Brain microvascular endothelial cell (primary cell): Measurements from ENCODE around the gene VAPA.
"Not testable (repeated sequence)": the region's sequence is repeated elsewhere in the genome, so short reads cannot be mapped to it uniquely, and the experiment has no call there.

Experiments used
- DNase-seq: peaks from one replicate; pipeline ENCODE4 v3.0.0-alpha.2; 2020
- H3K27ac ChIP-seq: fragments of 250-450 bp; sonication (Bioruptor Pico); 2 replicates; pipeline ENCODE4 v1.5.1; 2020; ENCODE audit warnings: mild to moderate bottlenecking, moderate library complexity
- H3K27me3 ChIP-seq: fragments of 250-450 bp; sonication (Bioruptor Pico); replicated peaks from 2 replicates; pipeline ENCODE4 v1.5.1; 2020; ENCODE audit warnings: mild to moderate bottlenecking
- H3K36me3 ChIP-seq: fragments of 250-450 bp; sonication (Bioruptor Pico); replicated peaks from 2 replicates; pipeline ENCODE4 v1.5.1; 2020; ENCODE audit warnings: mild to moderate bottlenecking
- H3K4me3 ChIP-seq: 2 replicates; pipeline ENCODE4 v1.5.1; 2011; ENCODE audit warnings: low read depth, mild to moderate bottlenecking, control low read depth, low read length, moderate library complexity
- CTCF ChIP-seq: IDR thresholded peaks from 2 replicates; pipeline ENCODE4 v1.5.1; 2011; ENCODE audit warnings: low read depth, mild to moderate bottlenecking, moderate library complexity, low read length, control low read depth, inconsistent platforms; ENCODE audit errors: missing control alignments
- in situ Hi-C: cut with HindIII; loops from 2 replicates; pipeline ENCODE4 v1.10.0; 2017; ENCODE audit warnings: low sequenced_read_pairs, low pct_ligation_motif_present

Gene VAPA

GRCh38 chr18:9890957-9891356, 22.9 kb upstream of the VAPA start:
- H3K36me3 ChIP-seq: no peaks in the 10 kb centered on the region
- no peaks in the 10 kb centered on the region for H3K27me3 ChIP-seq
- H3K27ac ChIP-seq: no peak overlapping the region
- H3K4me3 ChIP-seq: no peak overlapping the region
- no peak for DNase-seq
- in situ Hi-C loops: no loop called here
- no peak for TF ChIP-seq CTCF

- H3K27me3 ChIP-seq, DNase-seq, in situ Hi-C loops, H3K27ac ChIP-seq, H3K4me3 ChIP-seq, H3K36me3 ChIP-seq: not testable (repeated sequence)
These were observed 22.3 kb upstream of the VAPA start for GRCh38 chr18:9891515-9891914.

- in situ Hi-C loops: no loop called here
- TF ChIP-seq CTCF: no peak
- H3K4me3 ChIP-seq: no peak overlapping the region
- DNase-seq: no peak
- no peaks in the 10 kb centered on the region for H3K36me3 ChIP-seq
- H3K27ac ChIP-seq: no peak overlapping the region
- H3K27me3 ChIP-seq: no peaks in the 10 kb centered on the region
These were observed 19.3 kb upstream of the VAPA start for GRCh38 chr18:9894454-9895068.

GRCh38 chr18:9897129-9897528, 16.7 kb upstream of the VAPA start:
- DNase-seq: no peak
- Histone ChIP-seq H3K4me3 (no peak overlapping the region), H3K27me3 (no peaks in the 10 kb centered on the region), H3K36me3 (no peaks in the 10 kb centered on the region), H3K27ac (no peak overlapping the region)
- TF ChIP-seq CTCF: no peak
- in situ Hi-C loops: no loop called here

GRCh38 chr18:9897787-9898291, 16.0 kb upstream of the VAPA start:
- in situ Hi-C loops, H3K4me3 ChIP-seq, H3K27ac ChIP-seq, H3K27me3 ChIP-seq, H3K36me3 ChIP-seq, DNase-seq: not testable (repeated sequence)

GRCh38 chr18:9898792-9899549, 14.8 kb upstream of the VAPA start:
- no peak for TF ChIP-seq CTCF
- peak; percentile 39 for DNase-seq
- Histone ChIP-seq H3K27me3 (no peaks in the 10 kb centered on the region), H3K4me3 (no peak overlapping the region), H3K27ac (peak overlapping the region; percentile 52), H3K36me3 (no peaks in the 10 kb centered on the region)
- in situ Hi-C loops: no loop called here

- in situ Hi-C loops, H3K4me3 ChIP-seq, H3K27me3 ChIP-seq, H3K27ac ChIP-seq, H3K36me3 ChIP-seq, DNase-seq: not testable (repeated sequence)
These were observed 14.3 kb upstream of the VAPA start for GRCh38 chr18:9899550-9899930.
